Colon (tissue), 2 donors: ENCODE results near the gene ARSI.

Experiments used
- FAIRE-seq: peaks from 2 replicates; lab custom pipeline; 2012; peaks lifted over from hg19 to GRCh38; lab: Jason Lieb, UNC
- donor health status: control.
- donor health status: control.

ARSI gene

GRCh38 chr5:150307617-150308426 is 5.1 kb upstream of the ARSI start:
- FAIRE-seq = no peak

GRCh38 chr5:150306775-150307174 is 4.1 kb upstream of the ARSI start:
- FAIRE-seq = no peak

DNA sequence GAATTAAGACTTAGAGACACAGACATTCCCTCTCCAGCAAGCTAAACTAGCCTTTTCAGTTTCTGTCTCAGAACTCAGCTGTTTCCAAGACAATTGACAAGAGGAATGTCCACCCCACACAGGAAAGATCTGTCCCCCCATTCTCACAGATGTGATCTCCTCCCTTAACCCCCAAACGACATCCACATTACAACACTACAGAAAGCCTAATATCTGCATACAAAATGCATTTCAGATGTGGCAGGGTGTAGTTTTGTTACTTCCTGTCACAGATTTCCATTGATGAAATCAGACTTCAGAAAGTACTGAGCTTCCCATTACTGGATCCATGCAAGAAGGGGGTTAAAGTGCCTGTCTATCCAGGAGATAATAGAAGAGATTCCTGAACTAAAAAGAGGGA is 2.9 kb upstream of the ARSI start:
- no peak for FAIRE-seq

DNA sequence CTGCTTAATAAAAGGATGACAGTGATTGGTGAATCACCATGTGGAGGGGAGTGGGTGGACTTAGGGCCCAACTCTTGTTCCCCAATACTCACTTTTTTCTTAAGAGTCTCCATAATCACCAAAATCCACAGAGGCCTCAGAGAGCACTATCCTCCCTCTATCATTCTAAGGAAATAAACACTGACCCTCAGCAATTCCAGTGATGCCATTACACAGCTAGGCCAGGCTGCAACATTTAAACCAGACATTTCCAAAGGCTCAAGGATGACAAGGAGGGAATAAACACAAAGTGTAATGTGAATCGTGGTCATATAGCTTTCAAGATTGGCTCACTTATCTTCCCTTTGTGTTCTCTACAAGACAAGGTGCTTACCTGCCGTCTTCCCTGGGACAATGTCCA is 2.4 kb upstream of the ARSI start:
- no peak for FAIRE-seq

- no peak for FAIRE-seq
Measured at GRCh38 chr5:150304481-150305081, 1.9 kb upstream of the ARSI start.

- FAIRE-seq = no peak
Measured at GRCh38 chr5:150303660-150304386, 1.1 kb upstream of the ARSI start.

DNA sequence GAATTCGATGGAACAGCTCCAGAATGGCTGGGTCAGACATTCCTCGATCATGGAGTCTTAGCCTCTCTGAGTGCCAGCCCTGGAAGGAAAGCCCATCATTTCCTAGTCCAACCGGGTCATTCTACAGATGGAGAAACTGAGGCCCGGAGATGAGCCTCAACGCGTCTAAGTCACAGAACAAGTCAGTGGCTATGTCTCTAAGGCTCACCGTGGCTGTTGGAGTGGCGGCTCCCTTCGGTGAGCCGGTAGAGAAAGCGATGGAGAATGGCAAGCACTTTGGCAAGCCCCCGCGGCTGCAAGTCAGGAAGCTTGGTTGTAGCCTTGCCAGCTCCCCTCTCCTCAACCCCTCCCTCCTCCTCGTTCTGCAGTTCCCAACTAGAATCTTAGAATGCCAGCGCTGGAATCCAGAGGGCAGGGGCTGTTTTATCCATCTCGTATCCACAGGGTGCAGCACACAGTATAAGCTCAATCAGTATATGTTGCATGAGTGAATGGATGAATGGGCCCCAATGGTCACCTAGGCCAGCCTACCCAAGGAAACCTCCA is 438 bp upstream of the ARSI start:
- no peak for FAIRE-seq

DNA sequence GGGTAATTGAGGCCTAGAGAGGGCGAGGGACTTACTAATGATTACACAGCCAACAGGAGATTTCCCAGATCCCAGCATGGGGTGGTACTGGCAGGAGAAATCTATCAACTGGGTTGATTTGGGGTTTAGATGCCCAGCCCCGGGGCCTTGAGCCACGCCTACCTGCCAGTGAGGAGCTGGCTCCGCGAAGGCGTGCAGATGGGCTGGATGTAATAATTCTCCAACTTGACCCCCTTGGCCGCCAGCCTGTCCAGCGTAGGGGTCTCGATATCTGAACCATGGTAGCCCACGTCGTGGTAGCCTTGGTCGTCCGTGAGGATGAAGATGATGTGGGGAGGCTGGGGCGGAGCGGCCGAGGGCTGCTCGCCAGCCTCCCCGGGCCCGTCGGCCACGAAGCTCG is 804 bp downstream of the ARSI start:
- no peak for FAIRE-seq

- FAIRE-seq = no peak
Measured at GRCh38 chr5:150301170-150301505, 1.6 kb downstream of the ARSI start.

DNA sequence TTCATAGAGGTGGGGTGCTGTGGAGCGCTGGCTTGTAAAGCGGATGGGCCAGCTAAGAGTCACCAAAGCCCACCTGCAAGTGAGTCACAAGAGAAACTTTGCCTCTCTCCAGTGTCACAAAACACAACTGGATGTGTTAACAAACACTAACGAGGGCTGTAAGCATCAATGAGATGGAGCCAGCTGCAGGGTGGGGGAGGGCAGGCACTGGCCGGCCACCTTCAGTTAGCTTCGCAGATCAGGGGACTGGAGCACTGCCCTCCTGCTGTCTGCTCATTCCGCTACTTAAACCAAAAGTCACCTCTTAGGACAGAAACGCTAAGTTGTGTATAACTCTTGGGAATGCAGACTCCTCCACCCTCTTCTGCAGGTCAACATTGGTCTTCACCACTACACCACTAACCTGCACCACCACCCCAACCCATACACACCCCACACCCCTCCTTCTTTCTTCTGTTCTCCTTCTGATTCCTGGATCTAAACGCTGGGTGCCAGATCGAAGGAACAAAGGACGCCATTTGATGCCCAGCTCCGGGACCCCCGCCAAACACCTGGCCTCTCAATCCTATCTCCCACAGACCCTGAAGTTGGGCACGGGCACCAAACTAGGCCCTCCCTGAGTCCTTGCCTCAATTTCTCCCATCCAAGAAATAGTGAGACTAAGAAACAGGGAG is 2.1 kb downstream of the ARSI start:
- no peak for FAIRE-seq

- FAIRE-seq = no peak
Measured at GRCh38 chr5:150299571-150300327, 3.0 kb downstream of the ARSI start.

DNA sequence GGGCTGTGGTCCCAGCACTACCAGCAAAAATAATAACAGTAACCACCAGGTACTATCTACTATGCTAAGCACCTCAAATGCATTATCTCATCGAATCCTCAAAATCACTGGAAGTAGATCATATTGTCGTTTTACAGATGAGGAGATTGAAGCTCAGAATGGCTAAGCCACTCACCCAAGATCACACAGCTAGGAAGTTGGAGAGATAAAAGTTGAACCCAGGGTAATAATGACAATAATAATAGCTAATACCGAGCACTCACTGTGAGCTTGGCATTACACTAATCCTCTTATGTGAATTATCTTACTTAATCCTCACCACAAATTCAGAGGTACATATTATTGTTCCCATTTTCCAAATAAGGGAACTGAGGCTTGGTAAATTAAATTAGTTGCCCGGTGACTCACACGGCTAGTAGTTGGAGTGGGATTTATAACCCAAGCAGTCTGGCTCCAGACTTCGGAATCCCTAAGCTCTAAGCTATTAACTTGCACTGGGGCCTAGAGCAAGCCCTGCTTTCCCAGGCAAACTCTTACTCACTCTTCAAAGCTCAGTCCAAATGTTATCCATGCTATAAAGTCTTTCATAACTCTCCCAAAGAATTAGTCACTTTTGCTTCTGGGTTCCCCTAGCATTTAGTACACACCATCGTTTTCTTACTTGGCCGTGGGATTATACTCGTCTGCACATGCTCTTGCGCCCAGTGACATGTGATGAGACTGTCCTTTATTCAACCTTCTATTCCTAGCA is 3.8 kb downstream of the ARSI start:
- no peak for FAIRE-seq

DNA sequence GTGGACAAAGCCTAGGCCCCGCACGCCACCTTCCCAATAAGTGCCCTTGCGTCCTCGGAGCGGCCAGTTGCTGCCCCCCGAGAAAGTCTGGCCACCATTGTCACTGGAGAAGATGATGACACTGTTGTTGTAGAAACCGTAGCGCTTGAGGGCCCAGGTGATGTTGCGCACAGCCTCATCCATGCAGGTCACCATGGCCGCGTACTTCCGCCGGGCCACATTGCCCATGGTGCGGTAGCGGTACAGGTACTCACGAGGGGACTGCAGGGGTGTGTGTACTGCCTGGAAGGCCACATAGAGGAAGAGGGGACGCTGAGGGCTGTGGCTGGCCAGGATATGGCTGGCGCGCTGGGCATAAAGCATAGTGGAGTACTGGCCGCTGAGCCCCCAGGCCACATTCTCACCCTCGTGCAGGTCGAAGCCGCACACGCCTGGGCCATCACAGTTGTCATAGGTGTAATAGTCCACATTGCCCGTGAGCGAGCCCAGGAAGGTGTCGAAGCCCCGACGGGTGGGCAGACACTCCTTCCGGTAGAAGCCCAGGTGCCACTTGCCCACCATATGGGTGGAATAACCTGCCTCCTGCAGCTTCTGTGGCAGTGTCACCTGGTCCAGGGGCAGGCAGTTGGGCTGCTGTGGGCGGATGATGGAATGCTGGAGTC is 4.6 kb downstream of the ARSI start:
- FAIRE-seq = no peak

- no peak for FAIRE-seq
Measured at GRCh38 chr5:150297236-150297890, 5.3 kb downstream of the ARSI start.

GRCh38 chr5:150296496-150296895 is 6.2 kb downstream of the ARSI start:
- FAIRE-seq = no peak

GRCh38 chr5:150295741-150296486 is 6.8 kb downstream of the ARSI start:
- no peak for FAIRE-seq

- no peak for FAIRE-seq
Measured at GRCh38 chr5:150295172-150295634, 7.5 kb downstream of the ARSI start.

- no peak for FAIRE-seq
Measured at GRCh38 chr5:150294551-150295071, 8.1 kb downstream of the ARSI start.
